Measurements from ENCODE around the gene SDC1.

SDC1 gene

GRCh38 chr2:20227894-20228505 is 3.1 kb upstream of the SDC1 start:
- H3K4me3 ChIP-seq (ENCODE audit: low read length) = no peak overlapping the region
- no peak for TF ChIP-seq CTCF (IDR thresholded peaks at IDR 0.05; ENCODE audit: insufficient read depth, low read depth, low read length, missing control alignments)
- no peak for DNase-seq (ENCODE audit: low read depth)

GRCh38 chr2:20226152-20226545 is 1.2 kb upstream of the SDC1 start:
- DNase-seq (ENCODE audit: low read depth) = no peak
- no peak for TF ChIP-seq CTCF (IDR thresholded peaks at IDR 0.05; ENCODE audit: insufficient read depth, low read depth, low read length, missing control alignments)
- no peak overlapping the region for H3K4me3 ChIP-seq (ENCODE audit: low read length)

GRCh38 chr2:20225294-20226151 is 593 bp upstream of the SDC1 start:
- peak; percentile 54 for TF ChIP-seq CTCF (IDR thresholded peaks at IDR 0.05; ENCODE audit: insufficient read depth, low read depth, low read length, missing control alignments)
- peak overlapping the region; percentile 88 for H3K4me3 ChIP-seq (ENCODE audit: low read length)
- peak; percentile 84 for DNase-seq (ENCODE audit: low read depth)

- H3K4me3 ChIP-seq (ENCODE audit: low read length) = peak overlapping the region; percentile 88
- no peak for TF ChIP-seq CTCF (IDR thresholded peaks at IDR 0.05; ENCODE audit: insufficient read depth, low read depth, low read length, missing control alignments)
- no peak for DNase-seq (ENCODE audit: low read depth)
Measured at GRCh38 chr2:20224164-20224715, 690 bp downstream of the SDC1 start.

- TF ChIP-seq CTCF (IDR thresholded peaks at IDR 0.05; ENCODE audit: insufficient read depth, low read depth, low read length, missing control alignments) = no peak
- peak; percentile 46 for DNase-seq (ENCODE audit: low read depth)
- peak overlapping the region; percentile 88 for H3K4me3 ChIP-seq (ENCODE audit: low read length)
Measured at GRCh38 chr2:20223407-20224163, 1.3 kb downstream of the SDC1 start.

- DNase-seq (ENCODE audit: low read depth) = no peak
- H3K4me3 ChIP-seq (ENCODE audit: low read length) = peak overlapping the region; percentile 88
- peak; percentile 13 for TF ChIP-seq CTCF (IDR thresholded peaks at IDR 0.05; ENCODE audit: insufficient read depth, low read depth, low read length, missing control alignments)
Measured at GRCh38 chr2:20222769-20223406, 2.0 kb downstream of the SDC1 start.

All from epithelial cell of esophagus (primary cell).